NCI-H1105 (cell line): ENCODE measurements around the gene ARHGAP45.

Experiments used
- DNase-seq: peaks from one replicate; lab custom pipeline; 2025; lab: John Stamatoyannopoulos, UW

ARHGAP45 gene

DNA sequence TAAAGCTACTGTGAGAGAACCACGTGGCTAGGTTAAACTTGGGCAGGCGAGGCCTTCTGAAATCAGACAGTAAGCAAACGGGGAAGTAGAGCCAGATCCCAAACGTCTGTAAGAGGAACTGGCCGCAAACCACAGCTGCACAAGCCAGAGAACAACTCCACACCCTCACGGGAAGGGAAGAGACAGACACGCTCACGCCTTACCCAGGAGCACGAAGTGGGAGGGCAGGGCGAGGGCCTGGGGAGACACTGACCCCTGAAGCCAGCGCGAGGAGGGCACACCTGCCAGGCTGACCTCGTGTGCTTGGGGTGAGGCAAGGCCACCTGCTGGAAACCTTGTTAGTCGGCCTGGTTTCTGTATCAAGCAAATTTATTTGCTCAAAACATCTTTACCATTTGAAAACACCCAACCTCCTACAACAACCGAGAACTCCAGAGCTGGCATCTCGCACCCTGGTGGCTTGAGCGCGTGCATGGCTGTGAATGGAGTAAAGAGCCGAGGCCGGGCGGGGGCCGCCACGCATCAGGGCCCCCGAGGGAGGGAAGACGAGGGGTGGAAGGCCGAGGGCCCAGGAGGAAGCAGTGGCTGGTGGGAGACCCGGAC is 20.9 kb downstream of the ARHGAP45 start:
- no peak for DNase-seq

- DNase-seq = no peak
Observed at GRCh38 chr19:1088416-1089010, 21.5 kb downstream of the ARHGAP45 start.

GRCh38 chr19:1089126-1089771 is 22.3 kb downstream of the ARHGAP45 start:
- no peak for DNase-seq

DNA sequence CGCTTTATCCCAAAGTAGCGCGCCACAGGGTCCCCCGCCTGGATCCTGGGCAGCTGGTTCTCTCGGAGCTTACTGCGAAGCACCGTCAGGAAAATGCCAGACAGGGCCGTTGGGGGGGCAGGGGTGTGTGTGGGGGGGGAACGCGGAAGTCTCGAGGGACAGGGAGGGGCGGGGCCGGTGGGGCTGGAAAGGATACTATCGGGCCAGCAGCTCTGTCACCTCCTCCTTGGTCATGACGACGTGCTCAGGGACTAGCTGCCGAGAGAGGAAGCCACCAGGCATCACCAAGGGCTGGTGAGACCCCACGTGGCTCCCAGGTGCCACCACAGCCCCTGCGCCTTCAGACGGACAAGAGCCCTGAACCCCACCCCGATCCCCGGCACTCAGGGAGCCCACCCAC is 22.9 kb downstream of the ARHGAP45 start:
- DNase-seq = no peak

DNA sequence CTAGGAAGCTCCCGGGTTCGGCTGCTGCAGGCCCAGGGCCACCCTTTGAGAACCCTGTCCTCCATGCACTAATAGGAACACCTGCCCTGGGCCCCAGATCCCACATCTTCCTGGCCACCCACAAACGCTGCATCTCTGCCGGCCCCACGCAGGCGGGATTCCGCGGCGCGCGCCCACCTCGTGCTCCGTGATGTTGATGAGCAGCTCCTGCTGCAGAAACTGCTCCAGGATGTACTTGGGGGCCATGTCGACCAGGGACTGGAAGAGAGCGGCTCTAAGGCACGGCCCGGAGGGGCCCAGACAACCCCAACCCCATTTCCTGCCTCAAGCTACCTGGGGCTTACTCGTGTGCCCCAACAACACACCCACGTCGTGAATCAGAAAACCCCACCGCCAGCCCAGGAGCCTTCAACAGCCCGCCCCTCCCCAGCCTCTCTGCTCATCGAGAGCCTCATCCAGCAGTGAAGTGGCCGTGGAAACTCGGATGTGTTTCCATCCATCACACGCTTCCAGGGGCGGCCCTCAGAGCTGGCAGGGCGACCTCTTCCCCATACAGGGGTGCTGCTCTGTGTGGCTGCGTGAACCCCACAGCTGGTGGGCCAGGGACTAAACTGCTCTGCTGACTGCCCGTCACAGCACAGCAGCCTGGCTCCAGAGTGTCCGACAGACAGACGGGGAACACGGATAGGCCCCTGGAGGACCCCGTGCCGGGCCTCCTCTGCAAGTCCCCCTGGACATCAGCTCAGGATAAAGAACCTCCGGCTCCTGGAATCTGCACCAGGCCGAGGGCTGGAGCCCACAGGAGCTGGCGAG is 24.0 kb downstream of the ARHGAP45 start:
- no peak for DNase-seq

DNA sequence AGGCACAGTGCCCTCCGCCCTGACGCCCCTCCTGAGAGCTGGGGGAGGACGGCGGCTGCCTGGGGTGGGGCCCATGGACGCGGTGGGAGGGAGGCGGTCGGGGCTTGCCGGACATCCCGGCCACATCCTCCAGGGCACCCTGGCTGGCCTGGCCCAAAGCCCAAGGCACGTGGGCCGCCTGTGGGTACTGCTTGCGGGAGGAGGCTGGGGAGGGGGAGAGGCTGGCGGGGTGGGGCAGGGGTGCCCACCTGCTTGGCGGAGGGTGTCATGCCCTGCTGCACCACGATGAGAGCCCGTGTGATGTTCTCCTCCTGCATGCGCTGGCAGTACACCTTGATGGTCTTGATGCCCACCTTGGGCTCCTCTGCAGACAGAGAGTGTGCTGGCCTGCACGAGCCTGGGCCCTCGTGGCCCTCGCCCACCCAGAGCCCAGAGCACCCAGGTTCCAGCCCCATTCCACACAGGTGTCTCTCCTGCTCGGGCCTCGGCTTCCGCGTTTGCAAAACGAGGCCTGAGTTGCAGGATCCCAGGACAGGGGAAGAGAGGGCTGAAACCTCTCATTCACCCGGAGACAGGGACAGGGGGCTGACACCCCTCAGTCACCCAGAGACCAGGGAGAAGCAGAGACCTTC is 24.7 kb downstream of the ARHGAP45 start:
- DNase-seq = no peak

- no peak for DNase-seq
Observed at GRCh38 chr19:1093330-1093729, 26.4 kb downstream of the ARHGAP45 start.

DNA sequence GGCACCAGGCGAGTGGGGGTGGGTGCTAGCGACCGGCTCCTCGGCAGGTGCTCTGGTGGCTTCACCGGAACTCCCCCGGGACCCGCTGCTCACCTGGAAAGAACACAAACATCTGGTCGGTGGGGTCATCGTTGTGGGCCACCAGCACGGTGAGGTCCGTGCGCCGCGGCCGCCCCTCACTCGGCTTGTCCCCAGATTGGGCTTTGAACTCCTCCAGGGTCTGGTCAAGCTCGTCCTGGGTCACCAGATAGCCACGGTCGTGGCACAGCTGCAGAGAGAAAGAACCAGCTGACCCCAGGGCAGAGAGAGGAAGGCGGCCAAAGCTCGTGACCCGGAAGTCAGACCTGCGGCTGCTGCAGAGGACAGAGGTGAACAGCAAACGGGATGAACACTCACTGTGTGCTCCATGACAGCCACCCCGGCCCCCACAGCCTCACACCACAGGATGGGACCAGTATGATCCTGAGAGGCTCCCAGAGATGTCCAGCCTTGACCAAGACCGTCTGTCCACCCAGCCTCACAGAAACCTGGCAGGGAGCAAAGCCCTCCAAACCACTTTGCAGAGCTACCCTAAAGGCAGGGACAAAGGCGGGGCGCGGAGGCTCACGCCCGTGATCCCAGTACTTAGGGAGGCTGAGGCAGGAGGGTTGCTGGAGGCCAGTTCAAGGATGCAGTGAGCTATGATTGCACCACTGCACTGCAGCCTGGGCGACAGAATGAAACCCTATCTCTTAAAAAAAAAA is 27.0 kb downstream of the ARHGAP45 start:
- DNase-seq = no peak

GRCh38 chr19:1094655-1094977 is 27.6 kb downstream of the ARHGAP45 start:
- no peak for DNase-seq

- peak; percentile 96 for DNase-seq
Observed at GRCh38 chr19:1094978-1095701, 28.2 kb downstream of the ARHGAP45 start, which contains the start of gene POLR2E. Gene POLR2E, minus strand, starts transcription at chr19:1095375. Its CDS starts 60 bp downstream, at chr19:1095315.

GRCh38 chr19:1097810-1098176 is 30.8 kb downstream of the ARHGAP45 start:
- no peak for DNase-seq

DNA sequence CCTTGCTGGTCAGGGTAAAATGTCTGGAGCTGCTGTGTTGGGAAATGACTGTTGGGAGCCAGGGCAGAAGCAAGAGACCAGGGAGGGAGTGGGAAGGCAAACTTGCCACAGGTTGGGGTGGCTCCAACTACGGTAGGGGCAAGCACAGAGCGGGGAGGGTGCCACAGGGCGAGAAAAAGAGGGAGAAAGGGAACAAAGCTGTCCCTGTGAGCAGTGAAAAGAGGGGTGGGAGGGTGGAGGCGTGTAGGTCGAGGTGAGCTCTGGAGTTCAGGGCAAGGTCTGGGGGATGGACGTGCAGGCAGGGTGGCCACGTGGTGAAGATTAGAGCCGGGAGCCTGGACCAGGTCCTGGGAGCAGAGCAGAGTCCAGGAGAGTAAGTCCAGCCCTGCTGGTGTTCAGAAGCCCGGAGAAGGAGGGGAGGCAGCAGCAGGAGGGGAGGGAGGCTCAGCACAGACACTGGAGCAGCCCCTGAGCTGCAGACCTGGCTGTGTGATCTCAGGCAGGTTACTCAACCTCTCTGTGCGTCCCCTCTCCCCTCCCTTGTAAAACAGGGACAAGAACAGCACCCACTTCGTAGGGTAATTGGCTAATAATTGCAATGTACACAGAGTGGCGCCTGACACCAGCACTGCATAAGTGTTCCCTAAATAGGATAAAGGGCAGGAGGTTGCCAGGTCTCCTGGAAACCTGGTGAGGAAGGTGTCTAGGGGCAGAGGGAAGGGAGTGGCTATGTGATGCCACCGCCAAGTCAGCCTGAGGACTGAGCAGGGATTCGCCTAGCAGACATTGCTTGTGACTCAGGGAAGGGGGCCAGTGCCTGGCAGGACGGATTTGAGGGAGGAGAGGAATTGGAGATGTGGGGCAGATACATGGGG is 31.4 kb downstream of the ARHGAP45 start:
- no peak for DNase-seq

- DNase-seq = no peak
Observed at GRCh38 chr19:1101337-1101698, 34.4 kb downstream of the ARHGAP45 start.

- DNase-seq = no peak
Observed at GRCh38 chr19:1102407-1103131, 35.6 kb downstream of the ARHGAP45 start.

DNA sequence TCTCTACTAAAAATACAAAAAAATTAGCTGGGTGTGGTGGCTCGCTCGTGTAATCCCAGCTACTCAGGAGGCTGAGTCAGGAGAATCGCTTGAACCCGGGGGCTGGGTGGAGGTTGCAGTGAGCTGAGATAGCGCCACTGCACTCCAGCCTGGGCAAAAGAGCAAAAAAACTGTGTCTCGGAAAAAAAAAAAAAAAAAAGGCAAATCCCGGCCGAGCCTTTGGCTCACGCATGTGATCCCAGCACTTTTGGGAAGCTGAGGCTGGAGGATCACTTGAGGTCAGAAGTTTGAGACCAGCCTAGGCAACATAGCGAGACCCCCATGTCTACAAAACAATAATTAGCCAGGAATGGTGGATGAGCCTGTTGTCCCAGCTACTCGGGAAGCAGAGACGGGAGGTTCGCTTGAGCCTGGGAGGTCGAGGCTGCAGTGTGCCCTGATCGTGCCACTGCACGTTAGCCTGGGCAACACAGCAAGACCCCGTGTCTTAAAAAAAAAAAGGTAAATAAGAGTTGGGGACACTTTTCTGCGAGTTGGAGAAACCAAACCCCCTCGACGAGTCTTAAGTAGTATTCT is 36.3 kb downstream of the ARHGAP45 start:
- DNase-seq = no peak

DNA sequence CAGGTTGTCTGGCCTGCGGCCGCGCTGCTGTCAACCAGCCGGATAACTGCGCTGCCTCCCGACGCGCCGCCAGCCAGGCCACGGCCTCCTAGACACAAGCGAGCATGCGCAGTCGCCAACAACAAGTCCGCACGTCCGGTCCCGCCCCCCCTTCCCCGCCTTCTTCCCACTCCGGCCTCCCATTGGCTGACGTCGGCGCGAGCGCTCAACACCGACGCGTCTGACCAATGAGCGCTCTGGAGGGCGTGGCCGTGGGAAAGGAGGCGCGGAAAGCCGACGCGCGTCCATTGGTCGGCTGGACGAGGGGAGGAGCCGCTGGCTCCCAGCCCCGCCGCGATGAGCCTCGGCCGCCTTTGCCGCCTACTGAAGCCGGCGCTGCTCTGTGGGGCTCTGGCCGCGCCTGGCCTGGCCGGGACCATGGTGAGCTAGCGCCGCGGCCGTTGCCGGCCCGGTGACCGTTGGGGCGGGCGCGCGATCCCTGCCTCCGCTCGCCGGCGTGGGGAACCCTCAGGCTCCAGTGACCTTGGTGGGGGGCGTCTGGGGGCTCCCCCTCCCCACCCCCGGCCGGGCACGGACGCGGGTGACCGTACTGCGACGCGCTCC is 36.8 kb downstream of the ARHGAP45 start, which contains the start of gene GPX4:
TSS of gene GPX4 (plus strand) at position 287 of the 603 bp plus-strand sequence. CDS start at position 337, 50 bp downstream.
- peak; percentile 99 for DNase-seq

GRCh38 chr19:1104311-1105007 is 37.5 kb downstream of the ARHGAP45 start:
- peak; percentile 66 for DNase-seq
